ENCODE results near the gene PEA15. TPM values are rescaled to one million over a fixed set of nuclear protein-coding genes. Genes with fewer than 3 reads are reported as not detected.

Gene PEA15
- total and polyA plus RNA-seq, 2 of the 8 experiments (the other 6 are each of a cell fraction or from before 2014, with no cell fraction given), result 71.3 to 75.1 TPM

GRCh38 chr1:160245434-160245833 lies 40.2 kb downstream of the PEA15 start:
- Histone ChIP-seq H3K79me2 (ENCODE audit: control insufficient read depth in 1 of 2, insufficient read depth in 2 of 2, low read length in 2 of 2) (peaks cover 0 to 62% of the 10 kb centered on the region in 2 experiments; a peak in 2 of 4 replicates), H3K4ac (replicated peaks; ENCODE audit: insufficient read length, low read depth, low read length) (no peak overlapping the region), H2BK120ac (replicated peaks; ENCODE audit: low read depth, low read length) (no peak overlapping the region), H2BK12ac (ENCODE audit: low read depth, low read length) (no peak overlapping the region), H3K23ac (ENCODE audit: insufficient read length) (no peak overlapping the region), H4K5ac (ENCODE audit: insufficient read length, low read depth, low read length) (no peak overlapping the region), H3K4me1 (replicated peaks in 1 of 4; ENCODE audit: control insufficient read depth in 3 of 4, insufficient read depth in 4 of 4, low read length in 3 of 4) (no peaks in the 10 kb centered on the region), H3K36me3 (ENCODE audit: control insufficient read depth in 2 of 4, insufficient read depth in 4 of 4, low read length in 3 of 4) (peaks cover 2 to 24% (median 8%) of the 10 kb centered on the region in 4 experiments; a peak in 6 of 8 replicates), H3K56ac (replicated peaks; ENCODE audit: insufficient read length, low read depth, low read length) (no peak overlapping the region), H3K18ac (ENCODE audit: extremely low read depth, low read length) (no peak overlapping the region), H3K27me3 (replicated peaks in 1 of 4; ENCODE audit: control insufficient read depth in 3 of 4, extremely low read depth in 1 of 4, insufficient read depth in 3 of 4, low read length in 3 of 4) (no peaks in the 10 kb centered on the region), H4K8ac (ENCODE audit: extremely low read depth, insufficient read depth, low read length) (no peak overlapping the region), H2BK5ac (ENCODE audit: low read depth, low read length) (no peak overlapping the region), H2AK5ac (ENCODE audit: low read depth, low read length) (no peak overlapping the region), H3K23me2 (ENCODE audit: low read depth, low read length) (no peaks in the 10 kb centered on the region; the same call in 1 of the 2 replicates), H3K4me2 (ENCODE audit: insufficient read depth in 1 of 2, low read depth in 2 of 2, low read length in 2 of 2) (no peak overlapping the region), H4K91ac (replicated peaks; ENCODE audit: insufficient read length, low read length) (no peak overlapping the region), H2BK20ac (ENCODE audit: low read length) (no peak overlapping the region), H3K9me3 (ENCODE audit: insufficient read depth in 2 of 2, low read depth in 1 of 2, low read length in 1 of 2) (no peaks in the 10 kb centered on the region), H3K27ac (ENCODE audit: low read depth, low read length) (no peak overlapping the region), H3K9ac (replicated peaks in 1 of 4; ENCODE audit: extremely low read depth in 1 of 4, low read depth in 3 of 4, low read length in 3 of 4) (no peak overlapping the region), H2AFZ (ENCODE audit: low read length) (no peak overlapping the region), H3K79me1 (ENCODE audit: low read depth, low read length) (no peaks in the 10 kb centered on the region), H3K14ac (ENCODE audit: insufficient read length) (no peak overlapping the region), H2BK15ac (ENCODE audit: low read length) (no peak overlapping the region), H4K20me1 (replicated peaks in 1 of 2; ENCODE audit: control insufficient read depth in 1 of 2, insufficient read depth in 2 of 2, low read length in 2 of 2) (peaks cover 2% of the 10 kb centered on the region in 2 experiments), H3K4me3 (ENCODE audit: extremely low read depth in 1 of 4, insufficient read depth in 2 of 4, low read depth in 3 of 4, low read length in 4 of 4) (no peak overlapping the region)
- WGBS, 2 experiments (ENCODE audit: extremely low coverage in 1 of 2, insufficient coverage in 1 of 2, insufficient read length in 1 of 2, insufficient replicate concordance in 2 of 2, low coverage in 1 of 2, low lambda C conversion rate in 2 of 2, missing lambda C conversion rate in 1 of 2), result 94% methylated on average over 1 of the region's 1 CpG; no CpG with 5 or more reads in 1 of the 2 experiments
- CTCF ChIA-PET (ENCODE audit: partially characterized antibody), result interaction anchor here (0.9 to 4.6 kb wide), 9 partner anchors 9 to 199 kb away, joined by 3 to 24 read pairs (median 3); no protein-coding TSS in a partner anchor
- no peak for DNase-seq (ENCODE audit: low read depth in 1 of 2, low spot score in 2 of 2)
- no peak for FAIRE-seq
- POLR2A ChIA-PET (ENCODE audit: partially characterized antibody), result interaction anchor here (0.6 to 2.3 kb wide), 8 partner anchors 8 to 130 kb away, joined by 3 to 8 read pairs (median 3); no protein-coding TSS in a partner anchor
- no peak for TF ChIP-seq CTCF (IDR thresholded peaks at IDR 0.05; ENCODE audit: control extremely low read depth in 1 of 3, insufficient read depth in 1 of 3, low read depth in 1 of 3, low read length in 3 of 3)
- no peak for TF ChIP-seq SAP30 (IDR thresholded peaks at IDR 0.05; ENCODE audit: insufficient read depth, insufficient replicate concordance, low read length)
- no peak for TF ChIP-seq NANOG (IDR thresholded peaks at IDR 0.05; ENCODE audit: insufficient read depth, low read depth, low read length, poor library complexity, severe bottlenecking)
- TF ChIP-seq E2F6 (IDR thresholded peaks at IDR 0.05), result no peak
- no peak for TF ChIP-seq POLR2A (IDR thresholded peaks at IDR 0.05; ENCODE audit: control extremely low read depth in 1 of 2, low read depth in 2 of 2, low read length in 2 of 2)
- TF ChIP-seq POU5F1 (IDR thresholded peaks at IDR 0.05; ENCODE audit: low read depth, low read length), result no peak
- TF ChIP-seq USF2 (IDR thresholded peaks at IDR 0.05; ENCODE audit: low read length), result no peak
- TF ChIP-seq MAFK (IDR thresholded peaks at IDR 0.05; ENCODE audit: low read depth, low read length), result no peak
